Neural cell (in vitro differentiated cells): ENCODE results near the gene PIK3R1. TPM values are rescaled to one million over a fixed set of nuclear protein-coding genes. Genes with fewer than 3 reads are reported as not detected.

ENCODE experiments used
- H2AFZ ChIP-seq: fragments of 200-600, 300-800 bp; sonication (generic), shearing (Covaris generic); 2 replicates; pipeline ENCODE4 v1.6.0; 2014; ENCODE audit warnings: low read depth, mild to moderate bottlenecking, antibody characterized with exemption, low read length, moderate library complexity
- H3F3A ChIP-seq: fragments of 200-600 bp; shearing (Covaris generic); 2 replicates; pipeline ENCODE4 v1.6.1; 2016; ENCODE audit warnings: mild to moderate bottlenecking, moderate library complexity, mixed read lengths, antibody characterized with exemption, low read length; ENCODE audit not compliant: insufficient read depth, poor library complexity, severe bottlenecking
- H3K27ac ChIP-seq: fragments of 200-600, 300-800 bp; sonication (generic), shearing (Covaris generic); 2 replicates; pipeline ENCODE4 v1.5.1; 2014; ENCODE audit warnings: mild to moderate bottlenecking, low read length, moderate library complexity
- H3K27me3 ChIP-seq: fragments of 300-800, 200-600 bp; sonication (generic), shearing (Covaris generic); 2 replicates; pipeline ENCODE4 v1.6.0; 2014; ENCODE audit warnings: mild to moderate bottlenecking, low read depth, low read length, moderate library complexity; ENCODE audit not compliant: insufficient read depth
- H3K36me3 ChIP-seq: fragments of 300-800, 200-600 bp; sonication (generic), shearing (Covaris generic); 2 replicates; pipeline ENCODE4 v1.5.1; 2014; ENCODE audit warnings: mild to moderate bottlenecking, antibody characterized with exemption, low read length, moderate library complexity; ENCODE audit not compliant: insufficient read depth
- H3K4me2 ChIP-seq: fragments of 300-800, 200-600 bp; sonication (generic), shearing (Covaris generic); 2 replicates; pipeline ENCODE4 v1.6.0; 2014; ENCODE audit warnings: mild to moderate bottlenecking, low read length
- H3K4me3 ChIP-seq: fragments of 300-800, 200-600 bp; sonication (generic), shearing (Covaris generic); 2 replicates; pipeline ENCODE4 v1.5.1; 2014; ENCODE audit warnings: mild to moderate bottlenecking, low read length, moderate library complexity
- H3K79me2 ChIP-seq: fragments of 200-600 bp; shearing (Covaris generic); replicated peaks from 2 replicates; pipeline ENCODE4 v1.6.0; 2014; ENCODE audit warnings: mild to moderate bottlenecking, low read length, moderate library complexity; ENCODE audit not compliant: insufficient read depth
- H3K9ac ChIP-seq: fragments of 300-800, 200-600 bp; sonication (generic), shearing (Covaris generic); 2 replicates; pipeline ENCODE4 v1.6.1; 2016; ENCODE audit warnings: mild to moderate bottlenecking, low read length, mixed read lengths
- H3K9me2 ChIP-seq: fragments of 200-600 bp; shearing (Covaris generic); 2 replicates; pipeline ENCODE4 v1.6.1; 2016; ENCODE audit warnings: mild to moderate bottlenecking, low read length, mixed read lengths; ENCODE audit not compliant: insufficient read depth
- H3K9me3 ChIP-seq: fragments of 200-600, 300-800 bp; sonication (generic), shearing (Covaris generic); 2 replicates; pipeline ENCODE4 v1.6.1; 2016; ENCODE audit warnings: mild to moderate bottlenecking, mixed run types, low read length, moderate library complexity, mixed read lengths
- H4K20me1 ChIP-seq: fragments of 200-600 bp; shearing (Covaris generic); 2 replicates; pipeline ENCODE4 v1.6.1; 2016; ENCODE audit warnings: mild to moderate bottlenecking, mixed run types; ENCODE audit not compliant: insufficient read depth
- EP300 ChIP-seq: fragments of 450-650 bp; conservative IDR thresholded peaks from 2 replicates; pipeline ENCODE4 v1.6.1; 2014; ENCODE audit warnings: antibody characterized with exemption, mild to moderate bottlenecking, moderate library complexity; ENCODE audit not compliant: poor library complexity, severe bottlenecking
- EZH2 ChIP-seq: fragments of 200-600, 300-800 bp; shearing (Covaris generic), sonication (generic); IDR thresholded peaks from 2 replicates; pipeline ENCODE4 v1.6.1; 2014; ENCODE audit warnings: antibody characterized with exemption, low read length, borderline replicate concordance, mild to moderate bottlenecking; ENCODE audit not compliant: insufficient read depth, poor library complexity, severe bottlenecking
- MXI1 ChIP-seq: fragments of 450-650 bp; conservative IDR thresholded peaks from 2 replicates; pipeline ENCODE4 v1.6.1; 2014; ENCODE audit warnings: antibody characterized with exemption, mild to moderate bottlenecking; ENCODE audit not compliant: poor library complexity, severe bottlenecking
- POLR2AphosphoS5 ChIP-seq: IDR thresholded peaks from 2 replicates; pipeline ENCODE4 v1.6.1; 2012
- RAD21 ChIP-seq: fragments of 450-650 bp; conservative IDR thresholded peaks from 2 replicates; pipeline ENCODE4 v1.6.1; 2014; ENCODE audit warnings: antibody characterized with exemption, mild to moderate bottlenecking, moderate library complexity
- REST ChIP-seq: IDR thresholded peaks from 2 replicates; pipeline ENCODE4 v1.6.1; 2012; ENCODE audit warnings: borderline replicate concordance
- SMC3 ChIP-seq: fragments of 450-650 bp; conservative IDR thresholded peaks from 2 replicates; pipeline ENCODE4 v1.6.1; 2014; ENCODE audit warnings: antibody characterized with exemption, mild to moderate bottlenecking, moderate library complexity; ENCODE audit not compliant: poor library complexity
- TAF1 ChIP-seq: IDR thresholded peaks from 2 replicates; pipeline ENCODE4 v1.6.1; 2012; ENCODE audit warnings: low read depth
- polyA plus RNA-seq: library from polyadenylated mRNA; depleted of rRNA; stranded (reverse); fragments of >200 nt; gene quantifications from 2 replicates; pipeline ENCODE4 v1.2.3, GENCODE V29; 2014
- TF ChIP-seq, protein P1 (sequence below): fragments of 450-650 bp; IDR thresholded peaks from 2 replicates; pipeline ENCODE4 v1.5.1; 2014; ENCODE audit warnings: antibody characterized with exemption, mild to moderate bottlenecking, moderate library complexity; ENCODE audit not compliant: poor library complexity, severe bottlenecking

The PIK3R1 gene
- polyA plus RNA-seq, 1 donor from 2014 or later, result 41.9 TPM

- H3K36me3 ChIP-seq, result no peaks in the 10 kb centered on the region
- H3K9me2 ChIP-seq, result no peaks in the 10 kb centered on the region
Measured at GRCh38 chr5:68270399-68270975, 54.9 kb downstream of the PIK3R1 start.

DNA sequence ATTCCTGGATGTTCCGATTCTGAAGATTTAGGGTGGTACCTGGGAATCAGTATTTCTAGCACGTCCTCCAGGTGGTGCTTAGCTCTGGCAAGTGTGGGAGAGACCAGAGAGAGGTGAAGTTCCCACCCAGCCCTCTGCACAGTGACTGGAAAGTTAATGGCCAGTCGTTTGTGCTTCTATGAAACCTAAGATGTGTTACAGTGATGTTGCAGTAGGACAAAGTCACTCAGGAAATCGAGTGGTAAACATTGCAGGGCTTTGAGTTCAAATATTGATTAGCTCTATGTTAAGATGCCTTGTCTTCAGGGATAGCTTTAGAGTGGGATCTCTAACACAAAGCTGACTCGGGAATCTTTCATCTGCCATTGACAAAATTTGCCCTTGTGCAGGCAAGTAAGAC is 55.6 kb downstream of the PIK3R1 start:
- Histone ChIP-seq H3K9me2 (no peaks in the 10 kb centered on the region), H3K27me3 (no peaks in the 10 kb centered on the region), H2AFZ (no peak overlapping the region), H3K36me3 (no peaks in the 10 kb centered on the region), H3K4me2 (no peak overlapping the region), H3K9ac (no peak overlapping the region), H4K20me1 (no peaks in the 10 kb centered on the region), H3K9me3 (no peaks in the 10 kb centered on the region), H3K4me3 (no peak overlapping the region), H3K79me2 (peaks cover 21% of the 10 kb centered on the region), H3F3A (no peaks in the 10 kb centered on the region), H3K27ac (no peak overlapping the region)
- no peak for TF ChIP-seq POLR2AphosphoS5
- no peak for TF ChIP-seq RAD21
- no peak for TF ChIP-seq EP300

More at GRCh38 chr5:68270399-68270975, 54.9 kb downstream of the PIK3R1 start:
- Histone ChIP-seq H3K9me3 (no peaks in the 10 kb centered on the region), H3K9ac (no peak overlapping the region), H3K27me3 (no peaks in the 10 kb centered on the region), H3K79me2 (peaks cover 21% of the 10 kb centered on the region), H4K20me1 (no peaks in the 10 kb centered on the region), H3K4me3 (no peak overlapping the region), H3K27ac (no peak overlapping the region), H3K4me2 (no peak overlapping the region), H3F3A (no peaks in the 10 kb centered on the region), H2AFZ (no peak overlapping the region)
- TF ChIP-seq POLR2AphosphoS5 (no peak), MXI1 (no peak), EP300 (no peak), SMC3 (no peak), REST (no peak), TAF1 (no peak), RAD21 (no peak), EZH2 (no peak)
- TF ChIP-seq, protein P1, sequence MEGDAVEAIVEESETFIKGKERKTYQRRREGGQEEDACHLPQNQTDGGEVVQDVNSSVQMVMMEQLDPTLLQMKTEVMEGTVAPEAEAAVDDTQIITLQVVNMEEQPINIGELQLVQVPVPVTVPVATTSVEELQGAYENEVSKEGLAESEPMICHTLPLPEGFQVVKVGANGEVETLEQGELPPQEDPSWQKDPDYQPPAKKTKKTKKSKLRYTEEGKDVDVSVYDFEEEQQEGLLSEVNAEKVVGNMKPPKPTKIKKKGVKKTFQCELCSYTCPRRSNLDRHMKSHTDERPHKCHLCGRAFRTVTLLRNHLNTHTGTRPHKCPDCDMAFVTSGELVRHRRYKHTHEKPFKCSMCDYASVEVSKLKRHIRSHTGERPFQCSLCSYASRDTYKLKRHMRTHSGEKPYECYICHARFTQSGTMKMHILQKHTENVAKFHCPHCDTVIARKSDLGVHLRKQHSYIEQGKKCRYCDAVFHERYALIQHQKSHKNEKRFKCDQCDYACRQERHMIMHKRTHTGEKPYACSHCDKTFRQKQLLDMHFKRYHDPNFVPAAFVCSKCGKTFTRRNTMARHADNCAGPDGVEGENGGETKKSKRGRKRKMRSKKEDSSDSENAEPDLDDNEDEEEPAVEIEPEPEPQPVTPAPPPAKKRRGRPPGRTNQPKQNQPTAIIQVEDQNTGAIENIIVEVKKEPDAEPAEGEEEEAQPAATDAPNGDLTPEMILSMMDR, result no peak
